Cardiac fibroblast (primary cell): Measurements from ENCODE around the gene STAMBPL1.

Experiments used
- DNase-seq, 2 donors: peaks; one replicate each; pipeline versions ENCODE4 v3.0.0 to v3.0.0-alpha.2; 2010; ENCODE audit warnings: low read depth in 2 of 2
- H3K4me3 ChIP-seq, 2 donors: replicated peaks in 1 of 2; 1 replicate in 1 of 2; 2 replicates in 1 of 2; pipeline ENCODE4 v1.5.1; 2011; ENCODE audit warnings: low read depth in 2 of 2, low read length in 2 of 2, mild to moderate bottlenecking in 2 of 2, moderate library complexity in 1 of 2
- TF ChIP-seq, protein P1 (sequence below): IDR thresholded peaks from one replicate; pipeline ENCODE4 v1.5.1; 2011; ENCODE audit warnings: low read depth, mild to moderate bottlenecking, low read length, inconsistent platforms

Gene STAMBPL1

DNA sequence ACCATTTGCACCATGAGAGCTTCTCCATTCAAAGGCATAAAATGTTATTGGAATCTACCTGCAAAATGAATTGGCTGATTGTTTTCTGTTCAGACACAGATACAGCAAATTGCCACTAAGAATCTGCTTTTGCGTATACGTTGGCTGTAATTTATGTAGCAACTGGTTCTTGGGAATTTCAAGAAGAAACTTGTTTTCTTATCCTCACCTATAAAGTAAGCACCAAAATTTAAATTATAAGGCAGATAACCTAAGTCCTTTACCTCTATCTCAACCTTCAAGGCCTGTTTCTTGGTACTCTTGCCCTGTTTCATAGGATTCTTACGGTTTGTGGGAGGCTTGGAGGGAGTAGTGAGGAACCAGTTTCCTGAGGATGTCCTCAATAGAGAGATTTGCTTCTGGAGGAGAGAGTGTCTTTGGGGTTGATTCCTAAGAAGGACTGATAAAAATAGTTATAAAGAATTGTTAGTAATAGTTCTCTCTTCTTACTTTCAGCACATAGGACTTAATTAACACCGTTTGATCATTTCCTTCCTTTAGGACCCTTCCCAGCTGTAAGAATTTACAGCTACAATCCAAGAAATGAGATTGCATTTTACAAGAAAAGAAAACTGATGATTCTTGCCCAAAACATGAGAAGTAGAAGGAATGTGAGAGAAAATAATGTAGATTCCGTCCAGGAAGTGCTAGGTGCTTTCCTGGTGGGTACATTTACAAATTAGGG, 2.0 kb downstream of the STAMBPL1 start:
- DNase-seq, result peak in 1 of 2 donors; percentile 26
- peak overlapping the region; percentile 82 to 90 for H3K4me3 ChIP-seq
- TF ChIP-seq, protein P1, sequence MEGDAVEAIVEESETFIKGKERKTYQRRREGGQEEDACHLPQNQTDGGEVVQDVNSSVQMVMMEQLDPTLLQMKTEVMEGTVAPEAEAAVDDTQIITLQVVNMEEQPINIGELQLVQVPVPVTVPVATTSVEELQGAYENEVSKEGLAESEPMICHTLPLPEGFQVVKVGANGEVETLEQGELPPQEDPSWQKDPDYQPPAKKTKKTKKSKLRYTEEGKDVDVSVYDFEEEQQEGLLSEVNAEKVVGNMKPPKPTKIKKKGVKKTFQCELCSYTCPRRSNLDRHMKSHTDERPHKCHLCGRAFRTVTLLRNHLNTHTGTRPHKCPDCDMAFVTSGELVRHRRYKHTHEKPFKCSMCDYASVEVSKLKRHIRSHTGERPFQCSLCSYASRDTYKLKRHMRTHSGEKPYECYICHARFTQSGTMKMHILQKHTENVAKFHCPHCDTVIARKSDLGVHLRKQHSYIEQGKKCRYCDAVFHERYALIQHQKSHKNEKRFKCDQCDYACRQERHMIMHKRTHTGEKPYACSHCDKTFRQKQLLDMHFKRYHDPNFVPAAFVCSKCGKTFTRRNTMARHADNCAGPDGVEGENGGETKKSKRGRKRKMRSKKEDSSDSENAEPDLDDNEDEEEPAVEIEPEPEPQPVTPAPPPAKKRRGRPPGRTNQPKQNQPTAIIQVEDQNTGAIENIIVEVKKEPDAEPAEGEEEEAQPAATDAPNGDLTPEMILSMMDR, result no peak

DNA sequence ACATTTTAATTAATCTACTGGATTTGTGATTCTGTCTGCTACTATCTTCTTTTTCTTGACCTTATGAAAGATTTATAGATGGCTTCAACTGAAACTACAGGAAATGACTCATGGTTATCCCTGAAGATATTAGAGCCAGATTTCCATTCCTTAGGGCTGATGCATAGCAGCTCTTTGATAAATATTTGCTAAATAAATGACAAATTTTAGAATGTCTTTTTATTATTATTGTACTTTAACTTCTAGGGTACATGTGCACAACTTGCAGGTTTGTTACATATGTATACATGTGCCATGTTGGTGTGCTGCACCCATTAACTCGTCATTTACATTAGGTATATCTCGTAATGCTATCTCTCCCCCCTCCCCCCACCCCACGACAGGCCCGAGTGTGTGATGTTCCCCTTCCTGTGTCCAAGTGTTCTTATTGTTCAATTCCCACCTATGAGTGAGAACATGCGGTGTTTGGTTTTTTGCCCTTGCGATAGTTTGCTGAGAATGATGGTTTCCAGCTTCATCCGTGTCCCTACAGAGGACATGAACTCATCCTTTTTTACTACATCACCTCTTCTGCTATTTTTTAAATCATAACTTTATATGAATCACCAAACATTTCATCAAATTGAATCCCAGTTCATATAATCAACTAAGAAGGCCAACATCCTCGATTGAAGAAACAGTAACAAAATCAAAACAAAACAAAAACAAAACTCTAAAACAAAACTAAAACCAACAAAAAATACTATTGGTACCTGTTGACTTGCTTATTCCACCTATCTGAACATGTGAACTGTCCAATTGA, 2.8 kb downstream of the STAMBPL1 start:
- peak; percentile 69 to 86 for DNase-seq
- H3K4me3 ChIP-seq, result peak overlapping the region in 1 of 2 donors; percentile 82

DNA sequence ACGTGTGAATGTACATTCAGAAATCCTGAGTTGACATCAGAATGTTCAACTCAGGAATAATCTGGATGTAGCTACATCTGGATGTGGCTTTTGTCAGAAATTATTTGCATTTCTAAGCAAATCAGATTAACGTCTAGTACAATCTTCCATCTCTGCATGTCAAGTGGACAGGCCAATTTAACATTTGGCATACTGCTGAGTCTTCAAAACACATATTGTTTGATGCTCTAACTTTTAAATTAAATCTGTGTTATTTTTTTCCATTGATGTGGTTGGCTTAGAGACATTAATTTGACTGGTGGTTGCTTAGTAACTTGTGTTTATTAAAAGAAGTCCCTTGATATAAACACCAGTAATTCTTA, 3.4 kb downstream of the STAMBPL1 start:
- DNase-seq, result no peak
- H3K4me3 ChIP-seq, result no peak overlapping the region
- TF ChIP-seq, protein P1, result no peak

DNA sequence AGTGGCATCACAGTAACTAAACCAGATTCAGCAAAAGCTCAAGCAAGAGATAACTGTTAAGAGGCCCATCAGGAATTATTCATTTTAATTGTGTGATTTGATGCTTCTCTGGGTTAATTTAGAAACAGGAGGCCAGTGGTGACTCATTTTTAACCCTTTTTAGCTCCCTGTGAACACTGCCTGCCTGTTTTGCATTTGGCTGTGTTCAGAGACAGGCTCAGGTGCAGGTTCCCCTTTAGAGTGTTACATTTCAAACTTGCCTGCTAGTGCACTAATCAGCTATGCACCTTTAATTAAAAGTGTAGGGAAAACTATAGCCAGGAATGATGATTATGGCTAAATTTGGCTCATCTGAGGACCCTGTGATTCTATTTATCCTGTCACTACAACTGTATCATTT, 6.5 kb downstream of the STAMBPL1 start:
- DNase-seq, result no peak
- TF ChIP-seq, protein P1, result no peak

DNA sequence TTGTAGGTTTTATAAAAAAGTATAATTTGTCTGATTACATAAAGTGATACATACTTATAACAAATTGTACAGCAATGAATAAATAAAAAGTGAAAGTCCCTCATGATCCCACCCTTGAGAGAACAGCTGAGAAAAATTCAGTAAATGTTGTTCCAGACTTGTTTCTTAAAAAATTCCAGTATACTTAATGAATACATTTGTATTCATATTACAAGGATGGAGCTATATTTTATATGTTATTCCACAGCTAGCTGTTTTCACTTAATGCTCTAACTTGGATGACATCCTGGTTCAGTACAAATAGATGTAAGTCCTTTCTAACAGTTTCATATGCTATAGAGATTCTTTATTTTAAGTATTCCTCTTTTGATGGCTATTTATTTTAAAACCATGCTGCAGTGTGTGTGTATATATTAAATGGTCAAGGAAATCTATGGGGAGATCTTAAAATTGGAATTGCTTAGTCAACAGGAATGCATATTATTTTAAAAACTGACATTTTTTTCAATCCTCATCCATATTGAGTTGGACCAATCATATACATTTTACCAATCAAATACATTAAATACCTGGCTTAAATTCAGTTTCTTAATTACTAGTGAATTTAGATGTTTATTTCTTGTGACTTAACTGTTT, 8.9 kb downstream of the STAMBPL1 start:
- no peak for DNase-seq
- TF ChIP-seq, protein P1, result no peak

More for the DNA sequence above, 6.5 kb downstream of the STAMBPL1 start:
- H3K4me3 ChIP-seq, result no peak overlapping the region

DNA sequence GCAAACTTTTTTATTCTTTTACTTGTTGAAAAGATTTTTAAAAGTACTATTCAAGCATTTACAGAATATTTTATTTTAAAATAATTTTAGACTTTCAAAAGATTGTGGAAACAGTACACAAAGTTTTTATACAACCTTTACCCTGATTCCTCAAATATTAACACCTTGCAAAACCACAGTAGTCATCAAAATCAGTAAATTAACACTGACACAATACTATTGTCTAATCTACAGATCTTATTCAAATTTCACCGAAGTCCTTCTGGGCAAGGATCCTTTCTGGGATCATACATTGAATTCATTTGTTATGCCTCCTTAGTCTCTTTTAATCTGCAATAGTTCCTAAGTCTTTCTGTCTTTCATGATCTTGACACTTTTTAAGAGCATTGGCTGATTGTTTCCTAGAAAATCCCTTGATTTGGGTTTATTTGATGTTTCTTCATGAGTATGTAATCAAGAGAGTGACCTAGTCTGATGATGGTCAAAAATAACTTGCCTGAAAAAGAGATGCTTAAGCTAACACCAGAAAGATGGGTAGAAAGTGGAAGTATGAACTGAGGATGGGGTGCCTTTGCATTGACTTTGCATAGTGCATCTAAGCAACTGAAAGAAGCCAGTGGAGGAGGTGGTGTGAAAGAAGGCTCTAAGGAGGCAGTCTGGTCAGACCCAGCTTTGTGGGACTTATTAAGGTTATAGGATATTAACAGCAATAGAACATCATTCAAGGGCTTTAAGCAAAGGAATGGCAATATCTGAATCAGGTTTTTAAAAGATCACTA, 9.7 kb downstream of the STAMBPL1 start:
- TF ChIP-seq, protein P1, result no peak
- DNase-seq, result no peak
- no peak overlapping the region for H3K4me3 ChIP-seq

More for the DNA sequence above, 8.9 kb downstream of the STAMBPL1 start:
- no peak overlapping the region for H3K4me3 ChIP-seq
